Stimulated activated CD4-positive, alpha-beta T cell treated with anti-CD3 and anti-CD28 coated beads, TNF-alpha, amount 100 ng/mL, for 48 hours (primary cell): ENCODE measurements around the gene OASL.

ENCODE experiments used
- DNase-seq, 3 donors: peaks; one replicate each; pipeline ENCODE4 v3.0.0-alpha.2; 2020; ENCODE audit warnings: low read depth in 3 of 3

Gene OASL

DNA sequence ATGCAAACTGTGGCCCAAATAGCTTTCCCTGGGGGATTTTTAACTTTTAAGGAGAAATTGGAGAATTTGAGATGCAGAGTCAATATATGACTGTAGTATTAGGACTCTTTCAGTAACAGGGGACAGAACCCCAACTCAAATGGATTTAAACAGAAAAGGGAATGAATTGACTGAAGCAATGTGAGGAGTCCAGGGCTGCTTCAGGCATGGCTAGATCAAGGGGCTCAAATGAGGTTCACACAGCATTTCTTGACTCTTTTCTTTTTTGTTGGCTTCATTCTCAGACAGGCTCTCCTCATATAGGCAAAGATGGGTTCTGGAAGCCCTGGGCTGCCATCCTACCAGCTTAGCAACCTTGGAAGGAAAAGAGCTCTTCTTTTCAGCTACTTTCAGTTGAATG is 47.1 kb downstream of the OASL start:
- no peak for DNase-seq

DNA sequence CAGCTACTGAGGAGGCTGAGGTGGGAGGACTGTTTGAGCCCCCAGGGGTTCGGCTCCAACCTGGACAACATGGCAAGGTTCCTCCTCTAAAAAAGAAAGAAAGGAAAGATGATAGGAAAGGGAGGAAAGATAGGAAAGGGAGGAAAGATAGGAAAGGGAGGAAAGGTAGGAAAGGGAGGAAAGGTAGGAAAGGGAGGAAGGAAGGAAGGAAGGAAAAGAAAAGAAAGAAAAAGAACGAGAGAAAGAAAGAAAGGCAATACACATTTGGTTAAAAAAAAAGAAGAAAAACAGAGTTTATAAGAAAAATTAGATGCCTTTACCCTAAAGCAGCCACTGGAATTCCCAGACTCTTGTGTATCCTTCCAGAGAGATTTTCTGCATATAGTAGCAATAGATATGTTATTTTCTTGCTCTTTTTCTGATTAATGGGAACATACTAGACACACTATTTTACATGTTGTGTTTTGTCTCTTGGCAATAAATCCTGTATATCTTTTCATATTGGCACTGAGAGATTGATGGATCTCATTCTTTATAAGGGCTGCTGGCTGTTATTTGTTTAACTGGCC is 48.5 kb downstream of the OASL start:
- no peak for DNase-seq

GRCh38 chr12:120989687-120990086 is 49.4 kb downstream of the OASL start:
- DNase-seq, result no peak

DNA sequence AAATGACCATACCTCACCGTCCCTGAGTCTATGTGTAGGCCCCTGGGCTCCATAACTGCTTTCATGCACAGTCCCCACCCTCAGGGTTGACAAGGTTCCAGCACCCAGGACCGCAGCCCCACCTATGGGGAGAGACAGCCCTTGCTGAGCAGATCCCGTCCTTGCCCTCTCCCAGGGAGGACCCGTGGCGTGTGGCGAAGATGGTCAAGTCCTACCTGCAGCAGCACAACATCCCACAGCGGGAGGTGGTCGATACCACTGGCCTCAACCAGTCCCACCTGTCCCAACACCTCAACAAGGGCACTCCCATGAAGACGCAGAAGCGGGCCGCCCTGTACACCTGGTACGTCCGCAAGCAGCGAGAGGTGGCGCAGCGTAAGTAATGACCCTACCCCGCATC is 50.4 kb downstream of the OASL start:
- no peak for DNase-seq

DNA sequence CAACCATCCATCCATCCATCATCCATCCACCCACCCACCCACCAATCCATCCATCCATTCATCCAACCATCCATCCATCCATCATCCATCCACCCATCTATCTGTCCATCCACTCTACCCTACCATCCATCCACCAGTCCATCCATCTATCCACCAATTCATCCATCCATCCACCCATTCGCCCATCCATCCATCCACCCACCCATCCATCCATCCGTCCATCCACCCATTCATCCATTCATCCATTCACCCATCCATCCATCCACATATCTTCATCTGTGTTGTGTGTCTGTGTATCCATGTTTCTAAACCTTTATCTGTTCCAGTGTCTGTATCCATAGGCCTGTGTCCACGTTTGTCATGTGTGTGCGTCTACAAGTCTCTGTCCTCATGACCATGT is 50.8 kb downstream of the OASL start:
- no peak for DNase-seq

DNA sequence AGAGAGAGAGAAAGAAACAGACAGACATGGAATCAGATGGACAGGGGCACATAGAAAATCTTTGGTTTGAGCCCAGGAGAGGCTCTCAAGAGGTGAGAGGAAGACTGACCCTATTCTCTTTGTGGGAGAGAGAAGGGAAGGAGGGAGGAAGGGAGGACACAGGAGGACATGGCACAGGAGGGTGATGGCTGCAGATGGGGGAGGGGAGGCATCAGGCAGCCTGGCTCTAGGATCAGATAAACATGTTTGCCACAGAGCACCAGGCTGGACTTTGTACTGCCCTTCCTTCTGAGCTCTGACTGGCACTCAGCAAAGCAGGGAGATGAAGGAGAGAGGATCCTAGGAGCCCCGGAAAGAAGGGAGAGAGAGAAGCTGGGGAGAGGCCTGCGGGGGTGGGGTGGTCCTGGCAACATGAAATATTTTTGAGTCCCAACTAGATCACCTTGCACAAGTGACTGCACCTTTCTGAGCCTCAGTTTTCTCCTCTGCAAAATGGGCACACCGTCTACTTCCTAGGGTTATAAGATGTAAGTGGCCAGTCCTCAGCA is 54.6 kb downstream of the OASL start:
- DNase-seq, result no peak

- no peak for DNase-seq
Measured at GRCh38 chr12:120983759-120984158, 55.3 kb downstream of the OASL start.

DNA sequence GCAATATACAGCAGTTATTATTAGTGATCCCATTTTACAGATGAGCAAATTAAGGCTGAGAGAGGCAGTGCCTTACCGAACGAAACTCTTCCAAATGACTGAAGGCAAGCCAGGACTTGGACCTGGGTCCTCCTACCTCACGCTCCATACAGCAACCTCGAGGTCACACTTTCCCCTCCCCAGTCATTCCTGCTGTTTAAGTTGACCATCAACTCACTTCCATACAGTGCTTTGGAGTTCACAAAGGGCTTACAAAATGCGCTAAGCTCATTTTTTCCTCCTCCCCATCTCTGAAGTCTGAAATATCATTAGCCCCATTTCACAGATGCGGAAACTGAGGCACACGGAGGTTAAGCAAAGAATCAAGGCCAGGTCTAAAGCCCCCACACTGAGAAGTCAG is 56.4 kb downstream of the OASL start:
- DNase-seq, result no peak

- no peak for DNase-seq
Measured at GRCh38 chr12:120981407-120981941, 57.6 kb downstream of the OASL start.

DNA sequence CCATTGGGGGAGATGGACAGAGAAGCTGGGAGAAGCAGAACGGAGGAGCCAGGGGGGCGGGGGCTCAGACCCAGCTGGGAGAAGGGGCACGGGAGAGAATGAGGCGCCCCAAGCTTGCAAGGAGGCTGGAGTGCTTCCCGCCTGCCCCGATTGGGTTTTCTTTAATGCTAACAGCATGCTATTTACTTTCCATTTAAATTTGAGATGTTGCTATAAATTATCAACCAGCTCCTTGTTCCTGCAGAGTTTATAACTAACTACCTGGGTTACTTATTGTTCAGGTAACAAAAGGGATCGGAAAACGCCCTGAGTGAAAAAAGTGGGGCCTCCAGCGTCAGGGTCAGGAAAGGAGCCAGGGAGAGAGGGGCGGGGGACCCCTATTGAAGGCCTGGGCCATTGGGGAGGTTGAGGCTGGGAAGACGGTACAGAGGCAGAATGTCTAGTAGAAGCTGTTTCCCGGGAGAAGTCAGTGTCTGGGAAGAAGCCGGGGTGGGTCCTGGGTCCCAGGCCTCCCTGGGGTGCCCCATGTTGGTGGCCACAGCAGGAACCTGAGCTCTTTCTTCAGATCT is 58.2 kb downstream of the OASL start:
- DNase-seq, result no peak

DNA sequence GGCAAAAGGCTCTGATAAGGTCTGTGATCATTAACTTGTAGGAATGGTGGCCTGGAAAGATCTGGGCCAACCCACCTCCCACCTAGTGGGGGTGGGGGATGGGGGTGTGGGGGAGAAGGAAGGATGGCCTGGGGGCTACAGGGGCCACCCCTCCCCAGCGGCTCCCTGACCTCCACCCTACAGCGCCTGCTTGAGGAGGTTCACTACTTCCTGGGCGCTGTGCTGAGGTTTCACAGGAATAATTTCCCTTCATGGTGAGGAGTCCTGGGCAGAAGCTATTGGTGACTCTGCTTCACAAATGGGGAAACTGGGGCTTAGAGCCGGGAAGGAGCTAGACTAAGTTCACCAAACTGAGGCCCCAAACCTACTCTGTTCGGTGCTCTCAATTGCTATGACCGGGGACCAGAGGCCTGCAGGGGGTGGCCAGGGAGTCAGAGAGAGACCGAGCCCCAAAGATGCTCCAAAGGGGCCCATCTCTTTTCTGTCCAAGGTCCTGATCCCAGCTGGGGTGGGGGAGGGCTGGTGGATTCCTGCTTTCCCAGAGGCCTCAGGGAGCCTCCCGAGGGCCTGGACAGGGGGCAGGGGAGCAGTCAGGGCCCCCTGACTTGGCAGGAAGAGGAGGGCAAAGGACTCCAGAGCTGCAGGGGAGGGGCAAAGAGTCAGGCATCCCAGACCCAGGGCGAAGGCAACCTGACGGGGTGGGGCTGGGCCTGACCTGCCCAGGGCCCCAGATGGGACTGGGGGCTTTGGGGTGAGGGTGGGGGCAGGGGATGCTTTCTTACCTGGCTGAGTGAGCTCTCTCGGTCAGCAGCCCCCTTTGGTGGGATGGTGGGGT is 59.0 kb downstream of the OASL start:
- no peak for DNase-seq

DNA sequence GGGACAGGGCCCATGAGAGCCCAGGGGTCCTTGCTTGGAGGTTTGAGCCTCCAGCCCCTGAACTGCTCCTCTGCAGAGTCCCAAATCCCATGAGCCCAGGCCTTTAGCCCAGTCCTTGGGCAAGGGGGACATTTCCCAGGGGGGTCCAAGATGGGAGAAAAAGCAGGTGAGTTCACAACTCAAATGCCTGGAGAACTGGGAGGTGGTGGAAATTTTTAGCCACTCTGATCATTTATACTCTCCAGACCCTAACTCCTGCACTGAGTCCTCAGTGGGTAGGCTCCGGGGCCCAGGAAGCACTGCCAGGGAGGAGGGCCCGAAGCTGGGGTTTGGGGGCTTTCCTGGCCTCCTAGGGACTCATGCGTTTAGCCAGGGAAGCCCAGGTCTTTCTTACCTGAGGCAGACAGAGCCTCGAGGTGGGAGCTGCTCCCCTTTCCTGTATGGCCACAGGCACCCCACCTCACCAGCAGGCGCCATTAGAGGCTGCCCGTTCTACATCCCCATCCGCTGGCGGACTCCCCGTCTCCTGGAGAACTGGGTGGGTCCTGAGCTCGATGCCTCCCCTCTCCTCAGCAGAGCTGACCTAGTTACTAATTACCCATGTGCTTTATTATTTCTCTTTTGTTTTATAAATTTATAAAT is 59.7 kb downstream of the OASL start:
- DNase-seq, result no peak

DNA sequence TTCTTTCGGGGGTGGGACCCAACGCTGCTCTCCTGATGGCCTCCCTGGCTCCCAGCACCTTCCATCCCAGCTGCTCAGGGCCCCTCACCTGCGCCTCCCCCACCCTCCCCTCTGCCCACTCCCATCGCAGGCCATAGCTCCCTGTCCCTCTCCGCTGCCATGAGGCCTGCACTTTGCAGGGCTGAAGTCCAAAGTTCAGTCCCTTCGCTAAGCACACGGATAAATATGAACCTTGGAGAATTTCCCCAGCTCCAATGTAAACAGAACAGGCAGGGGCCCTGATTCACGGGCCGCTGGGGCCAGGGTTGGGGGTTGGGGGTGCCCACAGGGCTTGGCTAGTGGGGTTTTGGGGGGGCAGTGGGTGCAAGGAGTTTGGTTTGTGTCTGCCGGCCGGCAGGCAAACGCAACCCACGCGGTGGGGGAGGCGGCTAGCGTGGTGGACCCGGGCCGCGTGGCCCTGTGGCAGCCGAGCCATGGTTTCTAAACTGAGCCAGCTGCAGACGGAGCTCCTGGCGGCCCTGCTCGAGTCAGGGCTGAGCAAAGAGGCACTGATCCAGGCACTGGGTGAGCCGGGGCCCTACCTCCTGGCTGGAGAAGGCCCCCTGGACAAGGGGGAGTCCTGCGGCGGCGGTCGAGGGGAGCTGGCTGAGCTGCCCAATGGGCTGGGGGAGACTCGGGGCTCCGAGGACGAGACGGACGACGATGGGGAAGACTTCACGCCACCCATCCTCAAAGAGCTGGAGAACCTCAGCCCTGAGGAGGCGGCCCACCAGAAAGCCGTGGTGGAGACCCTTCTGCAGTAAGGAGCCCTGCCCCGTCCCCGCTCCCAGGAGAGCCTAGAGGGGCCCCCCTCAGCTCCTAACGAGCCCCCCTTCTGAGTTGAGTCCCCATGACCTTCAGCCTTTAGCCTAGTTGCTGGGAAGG is 60.5 kb downstream of the OASL start, which contains the start of gene HNF1A:
HNF1A (plus strand) TSS at position 248 of the 924 bp plus-strand sequence; CDS start at position 474, 226 bp downstream.
- no peak for DNase-seq

GRCh38 chr12:120977531-120978295 is 61.3 kb downstream of the OASL start:
- DNase-seq, result no peak

DNA sequence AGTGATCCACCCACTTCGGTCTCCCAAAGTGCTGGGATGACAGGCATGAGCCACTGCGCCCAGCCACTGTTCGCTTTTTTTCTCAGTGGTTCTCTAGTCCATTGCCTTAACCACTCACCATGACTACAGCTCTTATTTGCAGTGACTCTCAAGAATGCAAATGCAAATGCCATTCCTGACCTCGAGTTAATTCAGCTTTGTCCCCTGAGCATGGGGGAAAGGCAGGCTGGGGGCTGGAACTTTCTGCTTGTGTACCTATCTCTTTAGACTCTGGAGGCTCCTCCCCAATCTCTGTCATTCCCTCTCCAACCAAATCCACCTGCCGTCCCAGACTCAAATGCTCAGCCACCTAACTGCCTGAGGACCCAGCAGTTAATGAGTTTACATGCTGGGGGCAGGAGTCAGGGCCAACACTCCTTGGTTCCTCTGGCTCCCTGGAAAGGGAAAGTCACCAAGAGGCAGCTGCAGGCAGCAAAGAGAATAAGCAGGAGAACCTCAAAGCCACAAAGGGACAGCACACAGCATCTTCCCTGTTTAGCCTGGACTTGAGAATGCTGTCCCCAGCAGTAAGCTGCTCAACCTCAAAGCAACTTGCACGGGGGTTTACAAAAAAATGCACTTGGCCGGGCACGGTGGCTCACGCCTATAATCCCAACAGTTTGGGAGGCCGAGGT is 66.0 kb downstream of the OASL start:
- DNase-seq, result no peak

GRCh38 chr12:120971299-120972180 is 67.5 kb downstream of the OASL start:
- no peak for DNase-seq

DNA sequence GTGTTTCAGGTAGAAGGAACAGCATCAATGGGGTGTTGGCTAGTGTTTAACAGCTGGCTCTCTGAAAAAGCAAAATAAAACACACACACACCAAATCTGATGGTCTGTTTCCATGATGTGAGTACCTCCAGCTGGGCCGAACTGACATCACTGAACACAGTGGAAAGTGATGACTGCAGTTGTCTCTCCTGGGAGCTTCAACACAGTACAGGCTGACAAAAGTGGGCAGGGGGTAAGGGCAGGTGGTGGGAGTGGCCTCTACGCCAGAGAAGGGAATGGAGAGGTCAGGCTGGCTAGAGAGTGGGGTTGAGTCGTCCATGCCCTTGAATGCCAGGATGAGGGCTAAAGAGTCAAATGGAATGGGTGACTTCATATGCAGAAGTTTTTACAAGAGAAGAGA is 68.7 kb downstream of the OASL start:
- no peak for DNase-seq
